Measurements from ENCODE around the gene OR14I1. TPM values are rescaled to one million over a fixed set of nuclear protein-coding genes. Genes with fewer than 3 reads are reported as not detected.

OR14I1 gene
- total and polyA plus RNA-seq, 9 of the 15 experiments (the other 6 are each of a cell fraction or from before 2014, with no cell fraction given) = not detected

GRCh38 chr1:248691567-248692155, 10.9 kb downstream of the OR14I1 start (continued):
- TF ChIP-seq ATF6 (CRISPR knock-in tag; IDR thresholded peaks at IDR 0.05) = peak; percentile 45; the same call in 1 of the 2 replicates
- no peak for TF ChIP-seq CREB1 (IDR thresholded peaks at IDR 0.05)
- peak; percentile 55; the same call in 1 of the 2 replicates for TF ChIP-seq CREB1 (CRISPR knock-in tag; IDR thresholded peaks at IDR 0.05)
- TF ChIP-seq SMARCE1 (IDR thresholded peaks at IDR 0.05) = no peak
- TF ChIP-seq CBX1 (IDR thresholded peaks at IDR 0.05; ENCODE audit: low read depth) = peak; percentile 83; the same call in 1 of the 2 replicates
- peak; percentile 86 for TF ChIP-seq CXXC5 (CRISPR knock-in tag; IDR thresholded peaks at IDR 0.05)
- peak; percentile 84; the same call in 1 of the 2 replicates for TF ChIP-seq KLF13 (tag; IDR thresholded peaks at IDR 0.05; ENCODE audit: borderline replicate concordance, low read depth)
- TF ChIP-seq E2F3 (CRISPR knock-in tag; IDR thresholded peaks at IDR 0.05) = 0 out of 2 replicates have a peak, but pooled peaks have one; percentile 57
- peak; percentile 91 for TF ChIP-seq MAX (CRISPR knock-in tag; IDR thresholded peaks at IDR 0.05)
- TF ChIP-seq RAD51 (IDR thresholded peaks at IDR 0.05; ENCODE audit: borderline replicate concordance, low read depth) = peak; percentile 85
- peak; percentile 96 for TF ChIP-seq HMGXB4 (CRISPR knock-in tag; IDR thresholded peaks at IDR 0.05)
- peak; percentile 26; the same call in 1 of the 2 replicates for TF ChIP-seq ATF2 (CRISPR knock-in tag; IDR thresholded peaks at IDR 0.05)
- TF ChIP-seq ZFX (CRISPR knock-in tag; IDR thresholded peaks at IDR 0.05) = peak; percentile 84
